Osteoblast (primary cell): ENCODE results near the gene SERPINF2. TPM values are rescaled to one million over a fixed set of nuclear protein-coding genes. Genes with fewer than 3 reads are reported as not detected.
A peak's percentile ranks its signal among the peaks of the same experiment; 100 is the strongest.

ENCODE experiments used
- DNase-seq: peaks from one replicate; pipeline ENCODE4 v3.0.0; 2011; ENCODE audit warnings: low spot score, mixed read lengths; ENCODE audit not compliant: insufficient read length; ENCODE audit errors: missing footprints
- H2AFZ ChIP-seq: 2 replicates; pipeline ENCODE4 v1.6.0; 2011; ENCODE audit warnings: mild to moderate bottlenecking, low read length
- H3K27ac ChIP-seq: 2 replicates; pipeline ENCODE4 v1.5.1; 2011; ENCODE audit warnings: mild to moderate bottlenecking, low read depth, low read length, moderate library complexity
- H3K27me3 ChIP-seq: 2 replicates; pipeline ENCODE4 v1.6.0; 2012; ENCODE audit warnings: mild to moderate bottlenecking, control low read depth, inconsistent platforms, low read length, moderate library complexity; ENCODE audit not compliant: insufficient read depth
- H3K36me3 ChIP-seq: 2 replicates; pipeline ENCODE4 v1.5.1; 2011; ENCODE audit warnings: mild to moderate bottlenecking, low read length, control low read depth, moderate library complexity; ENCODE audit not compliant: insufficient read depth
- H3K4me1 ChIP-seq: 2 replicates; pipeline ENCODE4 v1.5.1; 2011; ENCODE audit warnings: mild to moderate bottlenecking, low read length, control low read depth, moderate library complexity; ENCODE audit not compliant: insufficient read depth
- H3K4me2 ChIP-seq: 2 replicates; pipeline ENCODE4 v1.6.0; 2011; ENCODE audit warnings: mild to moderate bottlenecking, low read length; ENCODE audit not compliant: insufficient read depth
- H3K4me3 ChIP-seq: fragments of 200-600 bp; sonication (generic); 3 replicates; pipeline ENCODE4 v1.5.1; 2012; ENCODE audit warnings: mild to moderate bottlenecking, low read length, inconsistent platforms; ENCODE audit not compliant: insufficient read depth
- H3K79me2 ChIP-seq: 2 replicates; pipeline ENCODE4 v1.6.0; 2012; ENCODE audit warnings: mild to moderate bottlenecking, low read length, control low read depth, inconsistent platforms; ENCODE audit not compliant: insufficient read depth
- H3K9me3 ChIP-seq: 2 replicates; pipeline ENCODE4 v1.5.1; 2011; ENCODE audit warnings: low read depth, low read length, control low read depth
- H4K20me1 ChIP-seq: 2 replicates; pipeline ENCODE4 v1.6.0; 2012; ENCODE audit warnings: mild to moderate bottlenecking, low read length, control low read depth; ENCODE audit not compliant: insufficient read depth
- CTCF ChIP-seq: IDR thresholded peaks from 2 replicates; pipeline ENCODE4 v1.5.1; 2011; ENCODE audit warnings: mild to moderate bottlenecking, low read depth, low read length, moderate library complexity; ENCODE audit errors: extremely low read depth
- total RNA-seq: library from RNA; depleted of rRNA; stranded (reverse); fragments of >200 nt; gene quantifications from 2 replicates; pipeline ENCODE4 v1.2.3, GENCODE V29; 2012

SERPINF2 gene
- total RNA-seq, 1 donor: under 0.01 TPM

GRCh38 chr17:1711804-1712203 lies 30.9 kb upstream of the SERPINF2 start:
- Histone ChIP-seq H3K4me1 (peaks cover 40% of the 10 kb centered on the region), H3K36me3 (peaks cover 30% of the 10 kb centered on the region), H3K79me2 (peaks cover 42% of the 10 kb centered on the region), H2AFZ (no peak overlapping the region), H3K9me3 (no peaks in the 10 kb centered on the region), H4K20me1 (peaks cover 51% of the 10 kb centered on the region), H3K27ac (peak overlapping the region; percentile 71), H3K4me3 (peak overlapping the region; percentile 93), H3K27me3 (no peaks in the 10 kb centered on the region), H3K4me2 (peak overlapping the region; percentile 98)
- peak; percentile 76 for DNase-seq
- TF ChIP-seq CTCF: no peak

- Histone ChIP-seq H4K20me1 (peaks cover 51% of the 10 kb centered on the region), H3K36me3 (peaks cover 30% of the 10 kb centered on the region), H3K4me2 (peak overlapping the region; percentile 98), H2AFZ (no peak overlapping the region), H3K4me1 (peaks cover 41% of the 10 kb centered on the region), H3K9me3 (no peaks in the 10 kb centered on the region), H3K27me3 (no peaks in the 10 kb centered on the region), H3K27ac (peak overlapping the region; percentile 71), H3K4me3 (peak overlapping the region; percentile 93), H3K79me2 (peaks cover 42% of the 10 kb centered on the region)
- peak; percentile 66 for DNase-seq
- TF ChIP-seq CTCF: no peak
Observed at GRCh38 chr17:1712271-1712670, 30.4 kb upstream of the SERPINF2 start.

- Histone ChIP-seq H3K36me3 (peaks cover 30% of the 10 kb centered on the region), H3K27me3 (no peaks in the 10 kb centered on the region), H3K4me2 (peak overlapping the region; percentile 98), H3K4me3 (peak overlapping the region; percentile 93), H3K79me2 (peaks cover 42% of the 10 kb centered on the region), H4K20me1 (peaks cover 48% of the 10 kb centered on the region), H3K27ac (peak overlapping the region; percentile 71), H2AFZ (no peak overlapping the region), H3K9me3 (no peaks in the 10 kb centered on the region), H3K4me1 (peaks cover 49% of the 10 kb centered on the region)
- peak; percentile 76 for DNase-seq
- no peak for TF ChIP-seq CTCF
Observed at GRCh38 chr17:1713160-1713877, 29.4 kb upstream of the SERPINF2 start.

GRCh38 chr17:1713878-1714426 lies 28.7 kb upstream of the SERPINF2 start:
- peaks cover 52% of the 10 kb centered on the region for H3K4me1 ChIP-seq
- H4K20me1 ChIP-seq: peaks cover 48% of the 10 kb centered on the region
- peaks cover 42% of the 10 kb centered on the region for H3K79me2 ChIP-seq
- peak overlapping the region; percentile 98 for H3K4me2 ChIP-seq
- no peak overlapping the region for H2AFZ ChIP-seq
- peak overlapping the region; percentile 93 for H3K4me3 ChIP-seq
- peaks cover 30% of the 10 kb centered on the region for H3K36me3 ChIP-seq
- no peaks in the 10 kb centered on the region for H3K27me3 ChIP-seq
- TF ChIP-seq CTCF: peak; percentile 34
- no peaks in the 10 kb centered on the region for H3K9me3 ChIP-seq
- peak overlapping the region; percentile 71 for H3K27ac ChIP-seq
- DNase-seq: peak; percentile 73
